NCI-H2171 (cell line): Measurements from ENCODE around the gene CCNH.

Source experiments
- DNase-seq: peaks from one replicate; lab custom pipeline; 2025; lab: John Stamatoyannopoulos, UW

The CCNH gene

DNA sequence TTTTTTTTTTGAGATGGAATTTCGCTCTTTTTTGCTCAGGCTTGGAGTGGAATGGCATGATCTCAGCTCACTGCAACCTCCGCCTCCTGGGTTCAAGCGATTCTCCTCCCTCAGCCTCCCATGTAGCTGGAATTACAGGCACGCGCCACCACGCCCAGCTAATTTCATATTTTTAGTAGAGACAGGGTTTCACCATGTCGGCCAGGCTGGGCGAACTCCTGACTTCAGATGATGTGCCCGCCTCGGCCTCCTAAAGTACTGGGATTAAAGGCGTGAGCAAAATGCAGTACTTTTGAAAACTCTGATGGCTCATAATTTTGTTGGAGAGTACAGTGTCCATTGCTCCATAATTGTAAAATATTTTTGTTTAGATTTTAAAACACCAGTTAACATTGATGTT lies 52.6 kb downstream of the CCNH start:
- DNase-seq: no peak

DNA sequence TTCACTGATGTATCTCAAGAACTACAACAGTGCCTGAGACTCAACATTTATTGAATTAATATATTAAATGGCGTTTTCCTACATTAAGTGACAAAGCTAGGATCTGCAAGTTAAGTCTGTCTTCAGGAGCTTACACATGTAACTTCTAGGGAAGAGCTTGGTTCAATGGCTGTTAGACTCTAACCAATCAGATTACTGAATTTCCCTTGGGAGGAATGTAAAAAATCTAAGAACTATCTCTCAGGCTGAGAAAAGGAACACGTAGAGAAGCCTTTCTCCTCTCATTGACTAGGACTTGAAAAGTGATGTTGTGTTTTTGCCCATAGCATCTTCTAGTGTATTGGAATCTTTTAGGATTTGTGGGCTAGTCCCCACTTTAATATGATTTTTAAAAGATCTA lies 53.6 kb downstream of the CCNH start:
- no peak for DNase-seq

GRCh38 chr5:87354496-87354895 lies 58.2 kb downstream of the CCNH start:
- DNase-seq: no peak

DNA sequence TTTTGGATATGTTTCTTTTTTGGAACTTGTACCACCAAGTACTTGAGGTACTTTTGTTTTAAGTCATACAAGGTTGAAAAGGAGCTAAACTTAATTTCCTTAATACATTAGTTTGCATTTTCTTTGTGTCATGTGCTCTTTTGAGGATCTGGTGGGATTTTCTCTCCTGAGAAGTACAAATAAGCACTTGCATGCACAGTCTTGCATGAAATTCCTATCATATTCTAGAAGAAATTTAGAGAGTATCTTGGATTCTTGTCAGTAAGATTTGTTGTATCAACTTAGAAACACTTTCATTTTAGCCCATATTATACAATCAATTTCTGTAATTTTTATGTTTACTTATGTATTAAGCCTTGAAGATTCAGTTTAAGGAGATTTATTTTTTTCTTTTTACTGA lies 64.9 kb downstream of the CCNH start:
- no peak for DNase-seq

GRCh38 chr5:87347272-87347671 lies 65.5 kb downstream of the CCNH start:
- DNase-seq: no peak
